Calu3 (cell line): ENCODE results near the gene HMGXB3. TPM values are rescaled to one million over a fixed set of nuclear protein-coding genes. Genes with fewer than 3 reads are reported as not detected.

ENCODE experiments used
- BruUV-seq: library from RNA; stranded (reverse); fragments of 400-500 nt; replicated peaks from 2 replicates; lab custom pipeline; 2021; lab: Mats Ljungman, UMichigan
- CTCF ChIA-PET: fragments of 300-600 bp; sonication (Branson Sonifier 250); formaldehyde crosslinking; loops from one replicate; lab custom pipeline; 2022; ENCODE audit warnings: antibody characterized with exemption; lab: Charles Lee
- DNase-seq: peaks from one replicate; pipeline ENCODE4 v3.0.0; 2022
- H3K27ac Mint-ChIP-seq: one replicate; pipeline ENCODE4 v1.8.0; 2022; ENCODE audit warnings: mixed read lengths; ENCODE audit not compliant: unreplicated experiment
- H3K27me3 Mint-ChIP-seq: one replicate; pipeline ENCODE4 v1.8.0; 2022; ENCODE audit warnings: mixed read lengths; ENCODE audit not compliant: unreplicated experiment
- H3K36me3 Mint-ChIP-seq: one replicate; pipeline ENCODE4 v1.8.0; 2022; ENCODE audit warnings: mild to moderate bottlenecking, moderate library complexity, mixed read lengths; ENCODE audit not compliant: insufficient read depth, unreplicated experiment
- H3K4me1 Mint-ChIP-seq: one replicate; pipeline ENCODE4 v1.8.0; 2022; ENCODE audit warnings: mild to moderate bottlenecking, low read depth, mixed read lengths; ENCODE audit not compliant: unreplicated experiment
- H3K4me3 Mint-ChIP-seq: one replicate; pipeline ENCODE4 v1.8.0; 2022; ENCODE audit warnings: mild to moderate bottlenecking, low read depth, moderate library complexity, mixed read lengths; ENCODE audit not compliant: unreplicated experiment
- H3K9me3 Mint-ChIP-seq: one replicate; pipeline ENCODE4 v1.8.0; 2022; ENCODE audit warnings: low read depth, mixed read lengths; ENCODE audit not compliant: unreplicated experiment
- intact Hi-C: fragments of 100-400 bp; cut with micrococcal nuclease; formaldehyde crosslinking; loops from one replicate; pipeline ENCODE4 v1.10.0; 2022; ENCODE audit not compliant: unreplicated experiment
- total RNA-seq: library from RNA; stranded (reverse); gene quantifications from 2 replicates; pipeline ENCODE4 v1.2.3, GENCODE V29; 2022
- TF ChIP-seq, protein P1 (sequence below): fragments of 200-600 bp; IDR thresholded peaks from one replicate; pipeline ENCODE4 v1.8.0; 2022; ENCODE audit warnings: antibody characterized with exemption; ENCODE audit not compliant: unreplicated experiment

HMGXB3 gene
- total RNA-seq, 1 experiment from 2014 or later = 58.2 TPM

DNA sequence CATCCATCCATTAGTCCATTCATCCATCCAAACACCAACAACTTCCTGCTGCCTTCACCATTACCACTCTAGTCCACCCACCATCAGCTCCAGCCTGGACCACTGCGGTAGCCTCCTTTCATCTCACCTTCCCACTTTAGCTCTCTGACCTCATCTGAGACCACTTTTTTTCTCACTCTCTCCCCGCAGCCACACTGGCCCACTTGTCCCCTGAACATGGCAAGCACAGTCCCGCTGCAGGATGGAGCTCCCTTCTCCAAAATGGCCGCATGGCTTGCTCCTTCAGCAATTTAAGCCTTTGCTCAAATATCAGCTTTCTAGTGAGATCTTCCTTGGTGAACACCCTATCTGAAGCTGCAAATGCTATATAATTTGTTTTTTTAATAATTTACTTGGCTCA is 74.7 kb downstream of the HMGXB3 start:
- Mint-ChIP-seq H3K4me3 (no peak overlapping the region), H3K27ac (no peak overlapping the region), H3K9me3 (no peaks in the 10 kb centered on the region), H3K27me3 (no peaks in the 10 kb centered on the region), H3K4me1 (no peaks in the 10 kb centered on the region), H3K36me3 (no peaks in the 10 kb centered on the region)
- CTCF ChIA-PET = interaction anchor here (0.7 to 1.2 kb wide), 2 partner anchors 10 to 20 kb away, joined by 3 read pairs; no protein-coding TSS in a partner anchor
- no TSS peak for BruUV-seq
- TF ChIP-seq, protein P1, sequence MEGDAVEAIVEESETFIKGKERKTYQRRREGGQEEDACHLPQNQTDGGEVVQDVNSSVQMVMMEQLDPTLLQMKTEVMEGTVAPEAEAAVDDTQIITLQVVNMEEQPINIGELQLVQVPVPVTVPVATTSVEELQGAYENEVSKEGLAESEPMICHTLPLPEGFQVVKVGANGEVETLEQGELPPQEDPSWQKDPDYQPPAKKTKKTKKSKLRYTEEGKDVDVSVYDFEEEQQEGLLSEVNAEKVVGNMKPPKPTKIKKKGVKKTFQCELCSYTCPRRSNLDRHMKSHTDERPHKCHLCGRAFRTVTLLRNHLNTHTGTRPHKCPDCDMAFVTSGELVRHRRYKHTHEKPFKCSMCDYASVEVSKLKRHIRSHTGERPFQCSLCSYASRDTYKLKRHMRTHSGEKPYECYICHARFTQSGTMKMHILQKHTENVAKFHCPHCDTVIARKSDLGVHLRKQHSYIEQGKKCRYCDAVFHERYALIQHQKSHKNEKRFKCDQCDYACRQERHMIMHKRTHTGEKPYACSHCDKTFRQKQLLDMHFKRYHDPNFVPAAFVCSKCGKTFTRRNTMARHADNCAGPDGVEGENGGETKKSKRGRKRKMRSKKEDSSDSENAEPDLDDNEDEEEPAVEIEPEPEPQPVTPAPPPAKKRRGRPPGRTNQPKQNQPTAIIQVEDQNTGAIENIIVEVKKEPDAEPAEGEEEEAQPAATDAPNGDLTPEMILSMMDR = no peak
- intact Hi-C loops = no loop called here
- no peak for DNase-seq

DNA sequence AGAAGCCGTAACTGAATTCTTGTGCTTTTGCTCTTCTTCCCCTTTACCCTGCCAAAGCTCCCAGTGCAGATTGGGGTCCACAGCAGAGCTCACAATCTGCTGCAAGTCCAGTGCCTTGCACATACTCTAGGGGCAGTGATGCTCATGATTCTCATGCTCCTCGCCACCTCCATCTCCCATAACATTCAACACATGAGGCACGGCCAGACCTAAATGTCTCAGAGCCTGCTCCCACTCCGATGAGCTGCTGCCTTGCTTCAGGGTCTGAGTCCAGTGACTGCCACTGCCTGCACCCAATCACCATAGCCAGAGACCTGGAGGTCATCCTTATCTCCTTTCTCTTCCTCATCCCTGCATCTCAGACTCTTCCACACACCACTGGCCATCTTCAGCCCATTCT is 75.3 kb downstream of the HMGXB3 start:
- no TSS peak for BruUV-seq
- intact Hi-C loops = no loop called here
- H3K27ac Mint-ChIP-seq = no peak overlapping the region

DNA sequence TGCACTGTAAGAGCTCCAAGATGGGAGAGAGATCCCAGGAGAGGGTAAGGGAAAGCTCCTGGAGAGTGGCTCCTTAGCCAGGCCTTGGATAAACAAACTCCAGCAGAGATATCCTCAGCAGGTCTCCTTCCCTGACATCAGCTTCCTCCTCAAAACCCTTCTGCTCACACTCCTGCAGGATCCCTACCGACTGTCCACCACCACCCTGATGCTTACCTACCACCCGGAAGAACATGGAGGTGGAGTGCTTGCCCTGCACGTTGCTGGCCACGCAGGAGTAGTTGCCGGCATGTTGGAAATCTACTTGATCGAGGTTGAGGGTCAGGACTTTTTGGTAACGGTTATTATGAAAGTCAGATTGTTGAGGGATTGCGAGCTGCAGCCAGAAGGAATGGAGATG is 76.5 kb downstream of the HMGXB3 start:
- Mint-ChIP-seq H3K27ac (no peak overlapping the region), H3K27me3 (no peaks in the 10 kb centered on the region), H3K36me3 (no peaks in the 10 kb centered on the region), H3K4me1 (no peaks in the 10 kb centered on the region), H3K9me3 (no peaks in the 10 kb centered on the region), H3K4me3 (no peak overlapping the region)
- no TSS peak for BruUV-seq
- CTCF ChIA-PET = interaction anchor here (0.6 kb wide), 1 partner anchor 61 kb away, joined by 10 read pairs; no protein-coding TSS in a partner anchor
- intact Hi-C loops = no loop called here
- TF ChIP-seq, protein P1 = no peak
- no peak for DNase-seq

More for the DNA sequence above, 75.3 kb downstream of the HMGXB3 start:
- Mint-ChIP-seq H3K9me3 (no peaks in the 10 kb centered on the region), H3K36me3 (no peaks in the 10 kb centered on the region), H3K4me3 (no peak overlapping the region), H3K4me1 (no peaks in the 10 kb centered on the region), H3K27me3 (no peaks in the 10 kb centered on the region)
- TF ChIP-seq, protein P1 = no peak
- CTCF ChIA-PET = interaction anchor here (0.7 kb wide), 1 partner anchor 19 kb away, joined by 3 read pairs; no protein-coding TSS in a partner anchor
- no peak for DNase-seq

DNA sequence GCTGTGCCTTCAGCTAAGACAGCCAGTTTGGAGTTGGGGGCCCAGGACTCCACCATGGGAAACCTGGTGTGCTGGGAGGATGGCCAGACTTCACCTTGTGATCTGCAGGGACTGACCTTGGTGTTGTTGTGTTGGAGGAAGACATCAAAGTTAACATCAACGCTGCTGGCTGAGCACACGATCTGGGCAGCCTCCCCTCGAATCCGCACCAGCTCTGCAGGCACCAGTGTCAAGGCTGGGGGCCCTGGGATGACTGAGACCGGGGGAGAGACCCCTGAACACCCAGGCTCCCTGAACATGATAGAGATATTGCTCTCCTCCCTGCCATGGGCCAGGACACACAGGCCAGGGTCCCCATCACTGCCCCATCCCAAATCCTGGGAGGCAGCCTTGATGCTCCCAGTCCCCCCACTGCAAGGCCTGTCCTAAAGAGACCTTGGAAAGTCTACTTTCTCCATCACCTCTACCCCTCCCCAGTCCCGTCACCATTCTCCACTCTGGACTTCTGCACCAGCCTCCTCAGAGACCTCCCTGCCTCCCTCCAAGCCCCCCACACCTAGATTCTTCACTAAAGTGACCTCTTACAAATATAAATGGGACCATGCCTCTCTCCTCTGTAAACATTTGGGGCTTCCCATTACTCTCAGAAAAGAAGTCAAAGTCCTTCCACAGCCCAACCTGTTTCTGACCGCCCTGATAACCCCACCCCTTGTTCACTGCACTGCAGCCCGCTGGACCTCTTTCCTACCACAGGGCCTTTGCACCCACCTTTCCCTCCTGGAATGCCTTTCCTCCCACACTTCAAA is 77.7 kb downstream of the HMGXB3 start:
- TF ChIP-seq, protein P1 = no peak
- intact Hi-C loops = no loop called here
- Mint-ChIP-seq H3K36me3 (no peaks in the 10 kb centered on the region), H3K4me1 (no peaks in the 10 kb centered on the region), H3K9me3 (no peaks in the 10 kb centered on the region), H3K27me3 (no peaks in the 10 kb centered on the region), H3K4me3 (no peak overlapping the region), H3K27ac (no peak overlapping the region)
- BruUV-seq = no TSS peak
- DNase-seq = no peak
- CTCF ChIA-PET = interaction anchor here (0.7 kb wide), 1 partner anchor 1596 kb away, joined by 3 read pairs; no protein-coding TSS in a partner anchor
